IMR-90 (cell line): Measurements from ENCODE around the gene CES4A. TPM values are rescaled to one million over a fixed set of nuclear protein-coding genes. Genes with fewer than 3 reads are reported as not detected.

Experiments used
- ATAC-seq: fragments of 200-7000 bp; cut with Tn5 transposase; 2 replicates; pipeline ENCODE4 v1.9.1; 2020; ENCODE audit warnings: low read depth, mild to moderate bottlenecking, moderate library complexity
- BruUV-seq: library from RNA; stranded (reverse); fragments of 400-500 nt; replicated peaks from 2 replicates; lab custom pipeline; 2021; lab: Mats Ljungman, UMichigan
- CTCF ChIA-PET: fragments of 300-600 bp; formaldehyde crosslinking; extraction: SDS; loops from one replicate; lab custom pipeline; 2021; ENCODE audit warnings: antibody characterized with exemption; lab: Yijun Ruan, JAX
- POLR2A ChIA-PET: fragments of 300-600 bp; sonication (Branson Sonifier 250); formaldehyde crosslinking; loops from one replicate; lab custom pipeline; 2022; ENCODE audit warnings: antibody characterized with exemption; ENCODE audit not compliant: unreplicated experiment; lab: Charles Lee
- DNase-seq: peaks from one replicate; pipeline ENCODE4 v3.0.0; 2013
- H2AFZ ChIP-seq: replicated peaks from 2 replicates; pipeline ENCODE3; 2013; ENCODE audit warnings: low read length, mild to moderate bottlenecking; ENCODE audit not compliant: poor library complexity
- H2AK5ac ChIP-seq: 2 replicates; pipeline ENCODE4 v1.6.1; 2013; ENCODE audit warnings: low read depth, low read length, inconsistent platforms
- H2AK9ac ChIP-seq: replicated peaks from 2 replicates; pipeline ENCODE3; 2013; ENCODE audit warnings: mild to moderate bottlenecking, low read depth, low read length, moderate library complexity; ENCODE audit not compliant: poor library complexity
- H2BK120ac ChIP-seq: 2 replicates; pipeline ENCODE4 v1.6.1; 2013; ENCODE audit warnings: low read depth, low read length, inconsistent platforms
- H2BK15ac ChIP-seq: 3 replicates; pipeline ENCODE4 v1.6.1; 2013; ENCODE audit warnings: low read depth, low read length, inconsistent platforms
- H2BK20ac ChIP-seq: 2 replicates; pipeline ENCODE4 v1.6.1; 2013; ENCODE audit warnings: low read depth, mild to moderate bottlenecking, inconsistent platforms, low read length, moderate library complexity
- H2BK5ac ChIP-seq: 2 replicates; pipeline ENCODE4 v1.6.1; 2013; ENCODE audit warnings: mild to moderate bottlenecking, low read depth, low read length, inconsistent platforms; ENCODE audit not compliant: poor library complexity, severe bottlenecking
- H3K14ac ChIP-seq: replicated peaks from 2 replicates; pipeline ENCODE4 v1.6.1; 2013; ENCODE audit warnings: low read depth, low read length, inconsistent platforms
- H3K18ac ChIP-seq: 2 replicates; pipeline ENCODE4 v1.6.1; 2013; ENCODE audit warnings: low read depth, low read length, control low read depth
- H3K23ac ChIP-seq: 2 replicates; pipeline ENCODE4 v1.6.1; 2013; ENCODE audit warnings: low read depth, low read length, inconsistent platforms
- H3K27ac ChIP-seq: 2 replicates; pipeline ENCODE4 v1.5.1; 2013; ENCODE audit warnings: mild to moderate bottlenecking, control low read depth, low read length; ENCODE audit not compliant: insufficient read depth
- H3K27me3 ChIP-seq: 2 replicates; pipeline ENCODE4 v1.6.1; 2013; ENCODE audit warnings: low read length; ENCODE audit not compliant: control insufficient read depth, insufficient read depth
- H3K36me3 ChIP-seq: 2 replicates; pipeline ENCODE4 v1.6.1; 2013; ENCODE audit warnings: low read length, mixed read lengths; ENCODE audit not compliant: control insufficient read depth, insufficient read depth
- H3K4ac ChIP-seq: 2 replicates; pipeline ENCODE4 v1.6.1; 2013; ENCODE audit warnings: low read depth, low read length, inconsistent platforms
- H3K4me1 ChIP-seq: 2 replicates; pipeline ENCODE4 v1.6.1; 2013; ENCODE audit warnings: low read length, mixed read lengths; ENCODE audit not compliant: control insufficient read depth, insufficient read depth
- H3K4me2 ChIP-seq: 2 replicates; pipeline ENCODE4 v1.6.1; 2013; ENCODE audit warnings: low read depth, mild to moderate bottlenecking, control low read depth, low read length, moderate library complexity
- H3K4me3 ChIP-seq: 2 replicates; pipeline ENCODE4 v1.5.1; 2013; ENCODE audit warnings: low read depth, mild to moderate bottlenecking, control low read depth, low read length, moderate library complexity; ENCODE audit not compliant: insufficient read depth
- H3K56ac ChIP-seq: 2 replicates; pipeline ENCODE4 v1.6.1; 2013; ENCODE audit warnings: low read length, inconsistent platforms; ENCODE audit not compliant: insufficient read depth; ENCODE audit errors: extremely low read depth
- H3K79me1 ChIP-seq, 2 experiments: 2 replicates each; pipeline ENCODE4 v1.6.1; 2013; ENCODE audit warnings: low read length in 2 of 2, inconsistent platforms in 1 of 2, low read depth in 1 of 2
- H3K9ac ChIP-seq: 2 replicates; pipeline ENCODE4 v1.6.1; 2013; ENCODE audit warnings: low read depth, low read length, control low read depth
- H3K9me1 ChIP-seq: 2 replicates; pipeline ENCODE4 v1.6.1; 2013; ENCODE audit warnings: low read length, inconsistent platforms; ENCODE audit not compliant: insufficient read depth
- H3K9me3 ChIP-seq: 2 replicates; pipeline ENCODE4 v1.6.1; 2013; ENCODE audit warnings: low read length; ENCODE audit not compliant: control insufficient read depth, insufficient read depth
- H4K20me1 ChIP-seq: 2 replicates; pipeline ENCODE4 v1.6.1; 2013; ENCODE audit warnings: low read length, inconsistent platforms; ENCODE audit not compliant: insufficient read depth
- H4K5ac ChIP-seq: 2 replicates; pipeline ENCODE4 v1.6.1; 2013; ENCODE audit warnings: mild to moderate bottlenecking, low read depth, low read length, control low read depth
- H4K8ac ChIP-seq, 2 experiments: 2 replicates each; pipeline ENCODE4 v1.6.1; 2013; ENCODE audit warnings: low read depth in 2 of 2, low read length in 2 of 2, control low read depth in 1 of 2, inconsistent platforms in 1 of 2
- H4K91ac ChIP-seq: 2 replicates; pipeline ENCODE4 v1.6.1; 2013; ENCODE audit warnings: low read depth, low read length, inconsistent platforms; ENCODE audit not compliant: insufficient read depth
- CHD1 ChIP-seq: IDR thresholded peaks from 2 replicates; pipeline ENCODE4 v1.6.1; 2012; ENCODE audit warnings: low read depth, low read length, improper control_type of control experiment
- FOS ChIP-seq: fragments of 150-350 bp; IDR thresholded peaks from 2 replicates; pipeline ENCODE4 v1.6.1; 2016; ENCODE audit warnings: low read depth, low read length
- MAZ ChIP-seq: IDR thresholded peaks from 2 replicates; pipeline ENCODE4 v1.6.1; 2012; ENCODE audit warnings: low read depth, mild to moderate bottlenecking, low read length, improper control_type of control experiment, moderate library complexity, borderline replicate concordance
- NFE2L2 ChIP-seq: fragments of 150-350 bp; IDR thresholded peaks from 2 replicates; pipeline ENCODE4 v1.6.1; 2016; ENCODE audit warnings: low read depth, mild to moderate bottlenecking, low read length
- RCOR1 ChIP-seq: IDR thresholded peaks from 2 replicates; pipeline ENCODE4 v1.6.1; 2012; ENCODE audit warnings: mild to moderate bottlenecking, low read length, improper control_type of control experiment; ENCODE audit not compliant: insufficient replicate concordance
- WGBS, 2 experiments: methylation state at CpG; one replicate each; pipeline versions ENCODE4 v1.1.5 to v1.1.7; 2013; ENCODE audit warnings: missing lambda C conversion rate in 2 of 2; ENCODE audit not compliant: insufficient read length in 1 of 2; ENCODE audit errors: extremely low coverage in 2 of 2; 5-methylcytosine and 5-hydroxymethylcytosine counted together
- dilution Hi-C: fragments of 300-500 bp; cut with HindIII; formaldehyde crosslinking; loops from one replicate; pipeline ENCODE4 v1.14.3; 2018; ENCODE audit warnings: low sequenced_read_pairs; ENCODE audit not compliant: unreplicated experiment
- in situ Hi-C: fragments of 300-500 bp; cut with MboI; formaldehyde crosslinking; loops from 3 replicates; pipeline ENCODE4 v1.14.3; 2019; ENCODE audit warnings: low sequenced_read_pairs, inconsistent platforms, mixed read lengths
- intact Hi-C: fragments of 100-400 bp; cut with micrococcal nuclease; formaldehyde crosslinking; loops from 2 replicates; pipeline ENCODE4 v1.10.0; 2022
- polyA plus RNA-seq, 3 experiments: library from polyadenylated mRNA; depleted of rRNA; stranded (reverse); fragments of >200 nt; gene quantifications; 2 replicates each; pipeline ENCODE4 v1.2.3, GENCODE V29; 2012; ENCODE audit warnings: low replicate concordance in 1 of 3
- total RNA-seq: library from RNA; depleted of rRNA; stranded (reverse); fragments of >200 nt; gene quantifications from 2 replicates; pipeline ENCODE4 v1.2.3, GENCODE V29; 2012
- TF ChIP-seq, protein P1 (sequence below): fragments of 150-350 bp; IDR thresholded peaks from 2 replicates; pipeline ENCODE4 v1.6.1; 2016; ENCODE audit warnings: low read depth, mild to moderate bottlenecking, low read length, moderate library complexity, borderline replicate concordance
- TF ChIP-seq, protein P2 (sequence below): fragments of 150-350 bp; IDR thresholded peaks from 2 replicates; pipeline ENCODE4 v1.6.1; 2017; ENCODE audit warnings: mild to moderate bottlenecking, antibody characterized with exemption, low read length, low read depth
- TF ChIP-seq, protein P3 (sequence below): conservative IDR thresholded peaks from 2 replicates; pipeline ENCODE4 v1.5.1; 2012; ENCODE audit warnings: mild to moderate bottlenecking, low read depth, low read length, improper control_type of control experiment

The CES4A gene
- total and polyA plus RNA-seq, 2 of the 4 experiments (the other 2 are of a cell fraction): 0.72 to 4.7 TPM

DNA sequence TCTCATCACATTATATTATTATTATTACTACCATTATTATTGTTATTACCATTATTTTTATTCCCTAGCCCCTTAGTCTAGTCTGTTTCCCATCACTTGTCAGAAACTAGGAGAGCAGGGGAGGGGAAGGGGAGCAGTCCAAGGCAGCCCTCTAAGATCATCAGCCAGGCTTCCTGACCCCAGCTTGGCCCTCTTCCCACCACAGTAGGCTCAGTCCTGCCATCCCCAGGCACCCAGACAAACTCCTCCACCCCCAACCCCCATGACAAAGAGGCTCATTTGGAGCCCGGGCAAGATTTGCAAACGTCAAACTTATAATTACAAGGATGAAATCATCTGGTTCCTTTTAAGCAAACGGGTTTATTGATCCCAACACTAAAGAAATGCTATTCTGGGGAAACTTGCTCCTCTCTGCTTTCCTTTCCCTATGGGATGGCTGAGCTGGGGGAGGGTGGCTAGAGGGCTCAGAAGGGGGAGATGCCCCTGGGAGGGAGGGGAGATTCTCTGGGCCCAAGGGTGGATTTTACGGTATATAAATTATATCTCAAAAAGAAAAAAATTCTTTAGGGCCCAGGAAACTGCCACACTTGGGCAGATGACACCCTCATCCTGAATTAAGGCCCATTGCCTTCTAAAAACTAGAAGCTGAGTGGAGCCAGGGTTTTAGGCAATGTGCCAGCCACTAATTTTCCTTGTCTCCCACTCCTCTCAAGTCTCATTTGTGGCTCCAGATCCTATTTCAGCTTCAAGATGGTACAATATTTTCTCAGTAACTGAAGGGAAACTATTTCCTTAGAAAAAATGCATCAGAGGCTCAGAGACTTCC, 36.2 kb downstream of the CES4A start:
- Histone ChIP-seq H3K27ac (no peak overlapping the region), H3K4ac (no peak overlapping the region), H2BK5ac (no peak overlapping the region), H2AFZ (no peak overlapping the region), H3K14ac (no peak overlapping the region), H3K9me3 (no peaks in the 10 kb centered on the region), H3K4me1 (peaks cover 9% of the 10 kb centered on the region), H3K18ac (no peak overlapping the region), H2BK20ac (no peak overlapping the region), H3K9ac (no peak overlapping the region), H4K5ac (no peak overlapping the region), H4K8ac (no peak overlapping the region), H4K20me1 (no peaks in the 10 kb centered on the region), H2AK9ac (no peak overlapping the region), H3K36me3 (no peaks in the 10 kb centered on the region), H3K9me1 (peaks cover 6% of the 10 kb centered on the region; the same call in 1 of the 2 replicates), H2BK15ac (no peak overlapping the region), H3K4me3 (no peak overlapping the region), H3K79me1 (peaks cover 5 to 7% of the 10 kb centered on the region in 2 experiments; a peak in 3 of 4 replicates), H2BK120ac (no peak overlapping the region), H3K23ac (no peak overlapping the region), H4K91ac (no peak overlapping the region), H3K4me2 (no peak overlapping the region), H3K27me3 (no peaks in the 10 kb centered on the region), H3K56ac (no peak overlapping the region), H2AK5ac (no peak overlapping the region)
- ATAC-seq (no peak), DNase-seq (no peak)
- WGBS, 2 experiments: no CpG with 5 or more reads among the region's 4 CpGs
- POLR2A ChIA-PET: no interaction called here
- dilution Hi-C loops (no loop called here), intact Hi-C loops (no loop called here), in situ Hi-C loops (no loop called here)
- no TSS peak for BruUV-seq
- CTCF ChIA-PET: no interaction called here
- TF ChIP-seq, protein P1, sequence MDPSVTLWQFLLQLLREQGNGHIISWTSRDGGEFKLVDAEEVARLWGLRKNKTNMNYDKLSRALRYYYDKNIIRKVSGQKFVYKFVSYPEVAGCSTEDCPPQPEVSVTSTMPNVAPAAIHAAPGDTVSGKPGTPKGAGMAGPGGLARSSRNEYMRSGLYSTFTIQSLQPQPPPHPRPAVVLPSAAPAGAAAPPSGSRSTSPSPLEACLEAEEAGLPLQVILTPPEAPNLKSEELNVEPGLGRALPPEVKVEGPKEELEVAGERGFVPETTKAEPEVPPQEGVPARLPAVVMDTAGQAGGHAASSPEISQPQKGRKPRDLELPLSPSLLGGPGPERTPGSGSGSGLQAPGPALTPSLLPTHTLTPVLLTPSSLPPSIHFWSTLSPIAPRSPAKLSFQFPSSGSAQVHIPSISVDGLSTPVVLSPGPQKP: no peak
- no peak for TF ChIP-seq FOS
- TF ChIP-seq, protein P2, sequence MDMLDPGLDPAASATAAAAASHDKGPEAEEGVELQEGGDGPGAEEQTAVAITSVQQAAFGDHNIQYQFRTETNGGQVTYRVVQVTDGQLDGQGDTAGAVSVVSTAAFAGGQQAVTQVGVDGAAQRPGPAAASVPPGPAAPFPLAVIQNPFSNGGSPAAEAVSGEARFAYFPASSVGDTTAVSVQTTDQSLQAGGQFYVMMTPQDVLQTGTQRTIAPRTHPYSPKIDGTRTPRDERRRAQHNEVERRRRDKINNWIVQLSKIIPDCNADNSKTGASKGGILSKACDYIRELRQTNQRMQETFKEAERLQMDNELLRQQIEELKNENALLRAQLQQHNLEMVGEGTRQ: no peak
- no peak for TF ChIP-seq MAZ
- TF ChIP-seq CHD1: no peak
- no peak for TF ChIP-seq RCOR1
- TF ChIP-seq, protein P3, sequence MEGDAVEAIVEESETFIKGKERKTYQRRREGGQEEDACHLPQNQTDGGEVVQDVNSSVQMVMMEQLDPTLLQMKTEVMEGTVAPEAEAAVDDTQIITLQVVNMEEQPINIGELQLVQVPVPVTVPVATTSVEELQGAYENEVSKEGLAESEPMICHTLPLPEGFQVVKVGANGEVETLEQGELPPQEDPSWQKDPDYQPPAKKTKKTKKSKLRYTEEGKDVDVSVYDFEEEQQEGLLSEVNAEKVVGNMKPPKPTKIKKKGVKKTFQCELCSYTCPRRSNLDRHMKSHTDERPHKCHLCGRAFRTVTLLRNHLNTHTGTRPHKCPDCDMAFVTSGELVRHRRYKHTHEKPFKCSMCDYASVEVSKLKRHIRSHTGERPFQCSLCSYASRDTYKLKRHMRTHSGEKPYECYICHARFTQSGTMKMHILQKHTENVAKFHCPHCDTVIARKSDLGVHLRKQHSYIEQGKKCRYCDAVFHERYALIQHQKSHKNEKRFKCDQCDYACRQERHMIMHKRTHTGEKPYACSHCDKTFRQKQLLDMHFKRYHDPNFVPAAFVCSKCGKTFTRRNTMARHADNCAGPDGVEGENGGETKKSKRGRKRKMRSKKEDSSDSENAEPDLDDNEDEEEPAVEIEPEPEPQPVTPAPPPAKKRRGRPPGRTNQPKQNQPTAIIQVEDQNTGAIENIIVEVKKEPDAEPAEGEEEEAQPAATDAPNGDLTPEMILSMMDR: no peak
- TF ChIP-seq NFE2L2: no peak
